Epithelial cell of prostate (primary cell): ENCODE measurements around the gene PAPLN.
A peak's percentile ranks its signal among the peaks of the same experiment; 100 is the strongest.

Source experiments
- DNase-seq: peaks from one replicate; pipeline ENCODE4 v3.0.0-alpha.2; 2011; ENCODE audit warnings: low read depth, low spot score
- H3K27ac ChIP-seq: fragments of 450-650 bp; 2 replicates; pipeline ENCODE4 v1.5.1; 2017; ENCODE audit warnings: mild to moderate bottlenecking

Gene PAPLN

GRCh38 chr14:73227812-73228781 lies 9.2 kb upstream of the PAPLN start:
- peak; percentile 45 for DNase-seq
- H3K27ac ChIP-seq, result no peak overlapping the region

- no peak for DNase-seq
- H3K27ac ChIP-seq, result no peak overlapping the region
These were observed 7.3 kb upstream of the PAPLN start for GRCh38 chr14:73230051-73230450.

GRCh38 chr14:73231981-73232851 lies 5.1 kb upstream of the PAPLN start:
- H3K27ac ChIP-seq, result no peak overlapping the region
- no peak for DNase-seq

- no peak overlapping the region for H3K27ac ChIP-seq
- DNase-seq, result no peak
These were observed 4.3 kb upstream of the PAPLN start for GRCh38 chr14:73232984-73233383.

- DNase-seq, result no peak
- H3K27ac ChIP-seq, result no peak overlapping the region
These were observed 3.7 kb upstream of the PAPLN start for GRCh38 chr14:73233564-73233963.

GRCh38 chr14:73234029-73234428 lies 3.3 kb upstream of the PAPLN start:
- no peak for DNase-seq
- no peak overlapping the region for H3K27ac ChIP-seq

GRCh38 chr14:73234586-73235394 lies 2.5 kb upstream of the PAPLN start:
- no peak for DNase-seq
- H3K27ac ChIP-seq, result no peak overlapping the region

DNA sequence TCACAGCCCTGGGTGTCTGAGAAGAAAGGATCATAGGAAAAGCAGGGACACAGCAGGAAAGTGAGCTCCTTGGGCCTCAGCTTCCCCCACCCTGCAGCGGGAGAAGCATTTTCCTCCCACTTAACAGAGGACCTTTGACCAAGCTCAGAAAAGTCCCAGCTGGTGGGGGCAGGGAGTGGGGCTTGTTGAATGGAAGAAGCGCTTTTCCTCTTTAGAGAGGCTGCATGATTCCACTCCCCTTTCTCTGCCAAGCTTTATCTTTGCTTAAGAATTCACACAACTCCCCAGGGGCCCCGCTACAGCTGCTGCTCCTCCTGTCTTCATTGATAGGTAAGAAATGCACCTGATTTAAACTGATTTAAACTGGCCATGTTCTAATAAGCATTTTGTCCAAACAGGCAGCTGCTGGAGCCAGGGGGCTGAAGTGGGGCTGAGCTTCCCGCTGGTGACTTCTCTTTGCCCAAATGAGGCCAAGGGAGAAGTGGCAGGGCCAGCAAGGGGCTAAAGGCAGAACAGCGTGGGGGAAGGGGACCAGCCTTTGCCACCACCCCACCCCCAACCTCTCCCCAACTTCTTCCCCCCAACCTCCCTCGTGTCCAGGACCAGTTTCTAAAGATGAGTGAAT lies 1.7 kb upstream of the PAPLN start:
- no peak for DNase-seq
- no peak overlapping the region for H3K27ac ChIP-seq

- H3K27ac ChIP-seq, result no peak overlapping the region
- DNase-seq, result no peak
These were observed 1.1 kb upstream of the PAPLN start for GRCh38 chr14:73236157-73236556.

DNA sequence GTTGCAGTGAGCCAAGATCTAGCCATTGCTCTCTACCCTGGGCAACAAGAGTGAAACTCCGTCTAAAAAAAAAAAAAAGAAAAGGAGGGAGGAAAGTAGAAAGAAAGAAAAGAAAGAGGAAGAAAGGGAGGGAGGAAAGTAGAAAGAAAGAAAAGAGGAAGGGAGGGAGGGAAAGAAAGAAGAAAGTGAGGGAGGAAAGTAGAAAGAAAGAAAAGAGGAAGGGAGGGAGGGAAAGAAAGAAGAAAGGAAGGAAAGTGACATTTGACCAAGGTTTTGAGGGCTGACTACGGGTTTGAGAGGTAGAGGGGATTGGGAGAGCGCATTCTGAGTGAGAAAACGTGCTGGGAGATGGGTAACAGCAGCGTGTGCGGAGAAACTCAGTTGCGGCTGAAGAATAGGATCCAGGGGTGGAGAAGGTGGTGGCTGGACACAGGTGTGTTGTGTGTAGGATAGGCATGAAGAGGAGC lies 521 bp upstream of the PAPLN start:
- no peak for DNase-seq
- H3K27ac ChIP-seq, result no peak overlapping the region

GRCh38 chr14:73237786-73238423 lies 599 bp downstream of the PAPLN start:
- DNase-seq, result no peak
- no peak overlapping the region for H3K27ac ChIP-seq

DNA sequence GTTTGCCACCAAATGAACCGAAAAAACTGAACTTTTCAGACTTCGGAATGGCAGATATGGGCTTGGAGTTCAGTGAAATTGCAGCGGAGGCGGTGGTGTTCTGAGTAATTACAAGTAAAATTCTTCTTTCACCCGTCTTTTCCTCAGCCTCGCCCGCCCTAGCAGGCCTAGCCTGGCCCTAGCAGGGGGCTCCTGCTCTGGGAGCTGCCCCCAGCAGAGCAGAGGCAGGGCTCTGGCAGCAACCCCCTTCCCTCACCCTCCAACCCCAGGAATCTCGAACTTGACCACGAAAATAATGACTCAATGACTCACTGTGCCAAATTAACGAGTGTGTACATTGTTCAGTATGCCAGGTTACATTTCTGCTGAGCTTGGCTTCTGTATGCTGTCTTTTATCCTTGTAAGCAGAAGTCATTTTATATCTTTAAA lies 1.1 kb downstream of the PAPLN start:
- H3K27ac ChIP-seq, result no peak overlapping the region

DNA sequence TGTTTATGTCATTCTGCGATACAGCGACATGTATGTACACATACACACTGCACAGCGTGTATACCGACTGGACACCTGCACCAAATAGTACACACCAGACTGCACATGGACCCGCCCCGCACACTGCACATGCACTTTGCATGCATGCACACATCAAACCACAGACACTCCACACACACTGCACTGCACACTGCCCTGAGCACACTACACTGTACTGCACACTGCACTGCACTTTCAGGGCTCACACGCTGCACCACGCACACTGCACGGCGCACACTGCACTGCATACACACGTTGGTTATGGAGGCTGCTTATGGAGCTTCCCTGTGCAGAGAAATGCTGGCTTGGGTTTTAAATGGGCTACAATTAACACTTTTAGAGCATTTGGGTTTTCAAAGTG lies 1.6 kb downstream of the PAPLN start:
- DNase-seq, result no peak
- no peak overlapping the region for H3K27ac ChIP-seq

More for the DNA sequence above, 1.1 kb downstream of the PAPLN start:
- peak; percentile 34 for DNase-seq

GRCh38 chr14:73239393-73240241 lies 2.3 kb downstream of the PAPLN start:
- H3K27ac ChIP-seq, result no peak overlapping the region
- DNase-seq, result no peak

- no peak for DNase-seq
These were observed 3.6 kb downstream of the PAPLN start for GRCh38 chr14:73240816-73241480.

GRCh38 chr14:73241481-73242165 lies 4.3 kb downstream of the PAPLN start:
- DNase-seq, result no peak
- H3K27ac ChIP-seq, result no peak overlapping the region

More at GRCh38 chr14:73240816-73241480, 3.6 kb downstream of the PAPLN start:
- H3K27ac ChIP-seq, result no peak overlapping the region

- DNase-seq, result no peak
- H3K27ac ChIP-seq, result no peak overlapping the region
These were observed 5.1 kb downstream of the PAPLN start for GRCh38 chr14:73242357-73242901.
